ENCODE results near the gene SNX30. TPM values are rescaled to one million over a fixed set of nuclear protein-coding genes. Genes with fewer than 3 reads are reported as not detected.
A peak's percentile ranks its signal among the peaks of the same experiment; 100 is the strongest.

Gene SNX30
- total RNA-seq, 1 experiment from 2014 or later: 6.4 TPM

GRCh38 chr9:112884101-112884500 lies 133.5 kb downstream of the SNX30 start:
- H3K4me2 ChIP-seq (ENCODE audit: low read length): peak overlapping the region; percentile 79
- CTCF ChIA-PET: interaction anchor here (1.6 kb wide), 1 partner anchor 19 kb away, joined by 5 read pairs; no protein-coding TSS in a partner anchor

GRCh38 chr9:112884721-112885120 lies 134.2 kb downstream of the SNX30 start:
- peaks cover 37% of the 10 kb centered on the region for H3K4me1 ChIP-seq (ENCODE audit: insufficient read depth, low read length)
- BruUV-seq (replicated peaks): no TSS peak
- intact Hi-C loops (cut with micrococcal nuclease): no loop called here
- no peaks in the 10 kb centered on the region for H3K27me3 ChIP-seq (ENCODE audit: low read length)
- no peaks in the 10 kb centered on the region for H3K9me2 ChIP-seq (replicated peaks; ENCODE audit: low read length)
- peak overlapping the region; percentile 61 for H3K4me3 ChIP-seq (ENCODE audit: low read length)
- ChIA-PET CTCF (interaction anchor here (1.6 kb wide), 1 partner anchor 18 kb away, joined by 5 read pairs; no protein-coding TSS in a partner anchor), POLR2A (ENCODE audit: unreplicated experiment) (interaction anchor here (0.5 kb wide), 1 partner anchor 17 kb away, joined by 23 read pairs; no protein-coding TSS in a partner anchor)
- H3K9ac ChIP-seq (ENCODE audit: low read length): peak overlapping the region; percentile 63
- peak overlapping the region; percentile 93 for H3K27ac ChIP-seq (ENCODE audit: low read length)
- no peaks in the 10 kb centered on the region for H4K20me1 ChIP-seq (ENCODE audit: low read length)
- H3K4me2 ChIP-seq (ENCODE audit: low read length): peak overlapping the region; percentile 79
- H2AFZ ChIP-seq (ENCODE audit: low read length): peak overlapping the region; percentile 5
- no peaks in the 10 kb centered on the region for H3F3A ChIP-seq (ENCODE audit: low read length, unreplicated experiment)
- TF ChIP-seq, protein P1, sequence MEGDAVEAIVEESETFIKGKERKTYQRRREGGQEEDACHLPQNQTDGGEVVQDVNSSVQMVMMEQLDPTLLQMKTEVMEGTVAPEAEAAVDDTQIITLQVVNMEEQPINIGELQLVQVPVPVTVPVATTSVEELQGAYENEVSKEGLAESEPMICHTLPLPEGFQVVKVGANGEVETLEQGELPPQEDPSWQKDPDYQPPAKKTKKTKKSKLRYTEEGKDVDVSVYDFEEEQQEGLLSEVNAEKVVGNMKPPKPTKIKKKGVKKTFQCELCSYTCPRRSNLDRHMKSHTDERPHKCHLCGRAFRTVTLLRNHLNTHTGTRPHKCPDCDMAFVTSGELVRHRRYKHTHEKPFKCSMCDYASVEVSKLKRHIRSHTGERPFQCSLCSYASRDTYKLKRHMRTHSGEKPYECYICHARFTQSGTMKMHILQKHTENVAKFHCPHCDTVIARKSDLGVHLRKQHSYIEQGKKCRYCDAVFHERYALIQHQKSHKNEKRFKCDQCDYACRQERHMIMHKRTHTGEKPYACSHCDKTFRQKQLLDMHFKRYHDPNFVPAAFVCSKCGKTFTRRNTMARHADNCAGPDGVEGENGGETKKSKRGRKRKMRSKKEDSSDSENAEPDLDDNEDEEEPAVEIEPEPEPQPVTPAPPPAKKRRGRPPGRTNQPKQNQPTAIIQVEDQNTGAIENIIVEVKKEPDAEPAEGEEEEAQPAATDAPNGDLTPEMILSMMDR (conservative IDR thresholded peaks at IDR 0.05; ENCODE audit: low read depth, low read length): no peak
- TF ChIP-seq EZH2phosphoT487 (IDR thresholded peaks at IDR 0.05; ENCODE audit: borderline replicate concordance, low read length) (no peak), EZH2 (IDR thresholded peaks at IDR 0.05; ENCODE audit: low read length, unreplicated experiment) (no peak)
- H3K36me3 ChIP-seq (ENCODE audit: low read depth, low read length): no peaks in the 10 kb centered on the region
- peak; percentile 88 for DNase-seq
- ATAC-seq: peak; percentile 71
- H3K79me2 ChIP-seq (ENCODE audit: low read length): no peaks in the 10 kb centered on the region
- H3K9me3 ChIP-seq (ENCODE audit: low read length): no peaks in the 10 kb centered on the region

More at GRCh38 chr9:112884101-112884500, 133.5 kb downstream of the SNX30 start:
- Histone ChIP-seq H3F3A (ENCODE audit: low read length, unreplicated experiment) (no peaks in the 10 kb centered on the region), H3K9me3 (ENCODE audit: low read length) (no peaks in the 10 kb centered on the region), H3K27me3 (ENCODE audit: low read length) (no peaks in the 10 kb centered on the region), H4K20me1 (ENCODE audit: low read length) (no peaks in the 10 kb centered on the region), H3K4me3 (ENCODE audit: low read length) (peak overlapping the region; percentile 61), H2AFZ (ENCODE audit: low read length) (0 out of 2 replicates have a peak overlapping the region, but pooled peaks have one; percentile 5), H3K9me2 (replicated peaks; ENCODE audit: low read length) (no peaks in the 10 kb centered on the region), H3K79me2 (ENCODE audit: low read length) (no peaks in the 10 kb centered on the region), H3K9ac (ENCODE audit: low read length) (peak overlapping the region; percentile 63), H3K4me1 (ENCODE audit: insufficient read depth, low read length) (peaks cover 43% of the 10 kb centered on the region), H3K27ac (ENCODE audit: low read length) (peak overlapping the region; percentile 93), H3K36me3 (ENCODE audit: low read depth, low read length) (no peaks in the 10 kb centered on the region)
- BruUV-seq (replicated peaks): no TSS peak
- peak; percentile 85 for DNase-seq
- intact Hi-C loops (cut with micrococcal nuclease): no loop called here
- ATAC-seq: peak; percentile 60
- POLR2A ChIA-PET (ENCODE audit: unreplicated experiment): no interaction called here
- TF ChIP-seq EZH2phosphoT487 (IDR thresholded peaks at IDR 0.05; ENCODE audit: borderline replicate concordance, low read length) (no peak), EZH2 (IDR thresholded peaks at IDR 0.05; ENCODE audit: low read length, unreplicated experiment) (no peak)
- TF ChIP-seq, protein P1 (conservative IDR thresholded peaks at IDR 0.05; ENCODE audit: low read depth, low read length): no peak

DNA sequence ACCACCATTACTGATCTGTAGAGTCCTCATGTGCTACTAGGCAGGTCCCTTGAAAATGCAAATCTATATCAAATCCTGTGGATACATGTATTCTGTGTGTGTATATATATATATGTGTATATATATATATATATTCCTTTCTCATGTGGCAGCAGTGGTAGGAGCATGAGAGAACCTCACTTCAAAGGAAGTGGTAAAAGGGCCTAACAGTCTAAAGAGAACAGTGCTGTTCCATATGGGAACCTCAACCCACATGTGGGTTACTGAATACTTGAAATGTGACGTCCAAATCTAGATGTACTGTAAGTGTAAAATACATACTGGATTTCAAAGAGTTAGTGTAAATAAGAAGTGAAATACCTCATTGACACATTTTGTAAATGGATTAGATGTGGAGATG lies 134.8 kb downstream of the SNX30 start:
- H3F3A ChIP-seq (ENCODE audit: low read length, unreplicated experiment): no peaks in the 10 kb centered on the region
- H3K9ac ChIP-seq (ENCODE audit: low read length): 0 out of 2 replicates have a peak overlapping the region, but pooled peaks have one; percentile 63
- TF ChIP-seq EZH2phosphoT487 (IDR thresholded peaks at IDR 0.05; ENCODE audit: borderline replicate concordance, low read length) (no peak), EZH2 (IDR thresholded peaks at IDR 0.05; ENCODE audit: low read length, unreplicated experiment) (no peak)
- TF ChIP-seq, protein P1 (conservative IDR thresholded peaks at IDR 0.05; ENCODE audit: low read depth, low read length): no peak
- H2AFZ ChIP-seq (ENCODE audit: low read length): no peak overlapping the region
- POLR2A ChIA-PET (ENCODE audit: unreplicated experiment): interaction anchor here (0.5 kb wide), 1 partner anchor 18 kb away, joined by 23 read pairs; no protein-coding TSS in a partner anchor
- DNase-seq (no peak), ATAC-seq (no peak)
- H3K36me3 ChIP-seq (ENCODE audit: low read depth, low read length): no peaks in the 10 kb centered on the region
- intact Hi-C loops (cut with micrococcal nuclease): no loop called here
- CTCF ChIA-PET: interaction anchor here (1.6 kb wide), 1 partner anchor 18 kb away, joined by 5 read pairs; no protein-coding TSS in a partner anchor
- H3K4me1 ChIP-seq (ENCODE audit: insufficient read depth, low read length): peaks cover 36% of the 10 kb centered on the region
- no peaks in the 10 kb centered on the region for H3K9me3 ChIP-seq (ENCODE audit: low read length)
- no peaks in the 10 kb centered on the region for H3K9me2 ChIP-seq (replicated peaks; ENCODE audit: low read length)
- no peaks in the 10 kb centered on the region for H4K20me1 ChIP-seq (ENCODE audit: low read length)
- H3K4me2 ChIP-seq (ENCODE audit: low read length): peak overlapping the region; percentile 79
- H3K27me3 ChIP-seq (ENCODE audit: low read length): no peaks in the 10 kb centered on the region
- H3K4me3 ChIP-seq (ENCODE audit: low read length): no peak overlapping the region
- BruUV-seq (replicated peaks): no TSS peak
- peak overlapping the region; percentile 93 for H3K27ac ChIP-seq (ENCODE audit: low read length)
- H3K79me2 ChIP-seq (ENCODE audit: low read length): no peaks in the 10 kb centered on the region
